ENCODE results near the gene THUMPD1.
A peak's percentile ranks its signal among the peaks of the same experiment; 100 is the strongest.
"Not testable (repeated sequence)": the region's sequence is repeated elsewhere in the genome, so short reads cannot be mapped to it uniquely, and the experiment has no call there.

The THUMPD1 gene

GRCh38 chr16:20747030-20747816 is 5.6 kb upstream of the THUMPD1 start:
- no peak for DNase-seq

GRCh38 chr16:20746461-20746860 is 4.8 kb upstream of the THUMPD1 start:
- DNase-seq = no peak

GRCh38 chr16:20744922-20745440 is 3.4 kb upstream of the THUMPD1 start:
- no peak for DNase-seq

GRCh38 chr16:20743591-20743990 is 2.0 kb upstream of the THUMPD1 start:
- DNase-seq = no peak

GRCh38 chr16:20740901-20741521 is 607 bp downstream of the THUMPD1 start:
- peak; percentile 85 for DNase-seq

GRCh38 chr16:20740007-20740883 is 1.4 kb downstream of the THUMPD1 start:
- DNase-seq = peak; percentile 20

GRCh38 chr16:20735490-20735889 is 6.1 kb downstream of the THUMPD1 start:
- no peak for DNase-seq

GRCh38 chr16:20734782-20735181 is 6.8 kb downstream of the THUMPD1 start:
- no peak for DNase-seq

GRCh38 chr16:20734056-20734455 is 7.6 kb downstream of the THUMPD1 start:
- DNase-seq = no peak

- DNase-seq = no peak
These were observed 12.5 kb downstream of the THUMPD1 start for GRCh38 chr16:20729141-20729540.

- DNase-seq = no peak
These were observed 14.4 kb downstream of the THUMPD1 start for GRCh38 chr16:20727181-20727580.

GRCh38 chr16:20726661-20727060 is 15.0 kb downstream of the THUMPD1 start:
- DNase-seq = no peak

- no peak for DNase-seq
These were observed 21.4 kb downstream of the THUMPD1 start for GRCh38 chr16:20720251-20720650.

- DNase-seq = not testable (repeated sequence)
These were observed 23.9 kb downstream of the THUMPD1 start for GRCh38 chr16:20717718-20718117.

GRCh38 chr16:20711277-20711911 is 30.2 kb downstream of the THUMPD1 start:
- DNase-seq = no peak

- DNase-seq = peak; percentile 37
These were observed 33.5 kb downstream of the THUMPD1 start for GRCh38 chr16:20708129-20708528.

- no peak for DNase-seq
These were observed 34.2 kb downstream of the THUMPD1 start for GRCh38 chr16:20707461-20707860.

- not testable (repeated sequence) for DNase-seq
These were observed 35.6 kb downstream of the THUMPD1 start for GRCh38 chr16:20705972-20706371.

GRCh38 chr16:20704281-20704680 is 37.3 kb downstream of the THUMPD1 start:
- DNase-seq = no peak

GRCh38 chr16:20701692-20702091 is 39.9 kb downstream of the THUMPD1 start:
- DNase-seq = not testable (repeated sequence)

GRCh38 chr16:20696618-20697017 is 45.0 kb downstream of the THUMPD1 start:
- no peak for DNase-seq

GRCh38 chr16:20695024-20695423 is 46.6 kb downstream of the THUMPD1 start:
- no peak for DNase-seq

GRCh38 chr16:20694096-20694495 is 47.5 kb downstream of the THUMPD1 start:
- DNase-seq = not testable (repeated sequence)

All from NCI-H510A treated with DMSO at 0.1 percent for 48 hours (cell line).